ENCODE results near the gene KRTAP19-8.

DNA sequence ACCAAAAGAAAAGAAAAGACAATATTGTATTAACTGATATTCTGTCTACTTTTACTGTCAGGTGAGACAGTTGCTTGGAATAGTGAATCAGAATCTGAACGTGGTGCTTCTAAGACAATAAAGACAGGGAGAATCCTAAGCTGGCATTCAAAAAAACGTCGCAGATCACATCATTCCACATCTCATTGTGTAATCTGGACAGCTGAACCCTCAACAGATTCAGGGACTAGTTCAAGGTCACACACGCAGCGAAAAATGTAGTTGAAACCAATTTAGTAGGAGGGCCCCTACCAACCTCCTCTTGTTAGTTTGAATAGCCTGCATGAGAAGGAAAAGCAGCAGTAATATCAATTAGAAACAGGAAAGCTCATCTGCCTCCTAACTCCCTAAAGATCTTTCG is 46.4 kb upstream of the KRTAP19-8 start:
- TF ChIP-seq EZH2 (IDR thresholded peaks at IDR 0.05; ENCODE audit: borderline replicate concordance, insufficient read depth, low read depth, low read length, poor library complexity, severe bottlenecking) = no peak
- TF ChIP-seq, protein P1, sequence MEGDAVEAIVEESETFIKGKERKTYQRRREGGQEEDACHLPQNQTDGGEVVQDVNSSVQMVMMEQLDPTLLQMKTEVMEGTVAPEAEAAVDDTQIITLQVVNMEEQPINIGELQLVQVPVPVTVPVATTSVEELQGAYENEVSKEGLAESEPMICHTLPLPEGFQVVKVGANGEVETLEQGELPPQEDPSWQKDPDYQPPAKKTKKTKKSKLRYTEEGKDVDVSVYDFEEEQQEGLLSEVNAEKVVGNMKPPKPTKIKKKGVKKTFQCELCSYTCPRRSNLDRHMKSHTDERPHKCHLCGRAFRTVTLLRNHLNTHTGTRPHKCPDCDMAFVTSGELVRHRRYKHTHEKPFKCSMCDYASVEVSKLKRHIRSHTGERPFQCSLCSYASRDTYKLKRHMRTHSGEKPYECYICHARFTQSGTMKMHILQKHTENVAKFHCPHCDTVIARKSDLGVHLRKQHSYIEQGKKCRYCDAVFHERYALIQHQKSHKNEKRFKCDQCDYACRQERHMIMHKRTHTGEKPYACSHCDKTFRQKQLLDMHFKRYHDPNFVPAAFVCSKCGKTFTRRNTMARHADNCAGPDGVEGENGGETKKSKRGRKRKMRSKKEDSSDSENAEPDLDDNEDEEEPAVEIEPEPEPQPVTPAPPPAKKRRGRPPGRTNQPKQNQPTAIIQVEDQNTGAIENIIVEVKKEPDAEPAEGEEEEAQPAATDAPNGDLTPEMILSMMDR (IDR thresholded peaks at IDR 0.05) = no peak

All from B cell (primary cell).